Stimulated activated CD4-positive, alpha-beta T cell treated with anti-CD3 and anti-CD28 coated beads, TNF-alpha, amount 100 ng/mL, for 4 hours (primary cell): ENCODE data around the gene RC3H2.

Experiments
- DNase-seq, 3 experiments: peaks; one replicate each; pipeline ENCODE4 v3.0.0-alpha.2; 2020; ENCODE audit warnings: low read depth in 3 of 3

The RC3H2 gene

GRCh38 chr9:122904823-122905710 lies at the start of gene RC3H2:
RC3H2 (minus strand) TSS chr9:122905359; CDS start chr9:122897509, 7,850 bp downstream.
- DNase-seq, result peak; percentile 79 to 96 (median 93)

- DNase-seq, result no peak
Observed at GRCh38 chr9:122954253-122954691, 49.1 kb upstream of the RC3H2 start.

- no peak for DNase-seq
Observed at GRCh38 chr9:122951056-122951455, 45.9 kb upstream of the RC3H2 start.

- no peak for DNase-seq
Observed at GRCh38 chr9:122950263-122950662, 45.1 kb upstream of the RC3H2 start.

- no peak for DNase-seq
Observed at GRCh38 chr9:122949696-122950095, 44.5 kb upstream of the RC3H2 start.

GRCh38 chr9:122948313-122948712 lies 43.2 kb upstream of the RC3H2 start:
- no peak for DNase-seq

- DNase-seq, result no peak
Observed at GRCh38 chr9:122946461-122947005, 41.4 kb upstream of the RC3H2 start.

GRCh38 chr9:122944960-122945888 lies 40.1 kb upstream of the RC3H2 start:
- no peak for DNase-seq

GRCh38 chr9:122941582-122942234 lies 36.5 kb upstream of the RC3H2 start:
- DNase-seq, result no peak

- peak; percentile 97 to 98 (median 98) for DNase-seq
Observed at GRCh38 chr9:122940749-122941581, 35.8 kb upstream of the RC3H2 start, which contains the start of gene RABGAP1. RABGAP1 (plus strand) TSS chr9:122941020; CDS start chr9:122957060, 16,040 bp downstream.

GRCh38 chr9:122940454-122940748 lies 35.2 kb upstream of the RC3H2 start:
- DNase-seq, result no peak

- no peak for DNase-seq
Observed at GRCh38 chr9:122939601-122940000, 34.4 kb upstream of the RC3H2 start.

GRCh38 chr9:122936883-122937282 lies 31.7 kb upstream of the RC3H2 start:
- DNase-seq, result no peak

GRCh38 chr9:122936464-122936863 lies 31.3 kb upstream of the RC3H2 start:
- no peak for DNase-seq

- DNase-seq, result peak; percentile 70 to 76 (median 74)
Observed at GRCh38 chr9:122931226-122932121, 26.3 kb upstream of the RC3H2 start, which contains the start of gene ZBTB26. ZBTB26 (minus strand) TSS chr9:122931512; CDS start chr9:122919934, 11,578 bp downstream.

GRCh38 chr9:122930541-122931225 lies 25.5 kb upstream of the RC3H2 start:
- no peak for DNase-seq

- no peak for DNase-seq
Observed at GRCh38 chr9:122929796-122930354, 24.7 kb upstream of the RC3H2 start.

- DNase-seq, result no peak
Observed at GRCh38 chr9:122923947-122924346, 18.8 kb upstream of the RC3H2 start.

GRCh38 chr9:122922713-122923112 lies 17.6 kb upstream of the RC3H2 start:
- no peak for DNase-seq
